GM18502 (cell line): ENCODE data around the gene IQCE.
"Not testable (repeated sequence)": the region's sequence is repeated elsewhere in the genome, so short reads cannot be mapped to it uniquely, and the experiment has no call there.

ENCODE experiments used
- ATAC-seq: cut with Tn5 transposase; IDR thresholded peaks from one replicate; pipeline ENCODE4 v1.9.1; 2021; ENCODE audit warnings: mild to moderate bottlenecking; ENCODE audit not compliant: unreplicated experiment, poor library complexity

IQCE gene

GRCh38 chr7:2596464-2597272 lies 37.9 kb downstream of the IQCE start:
- no peak for ATAC-seq

- no peak for ATAC-seq
Measured at GRCh38 chr7:2597273-2597640, 38.5 kb downstream of the IQCE start.

GRCh38 chr7:2598154-2598823 lies 39.5 kb downstream of the IQCE start:
- no peak for ATAC-seq

- no peak for ATAC-seq
Measured at GRCh38 chr7:2601065-2601464, 42.3 kb downstream of the IQCE start.

- ATAC-seq, result no peak
Measured at GRCh38 chr7:2601907-2602306, 43.1 kb downstream of the IQCE start.

GRCh38 chr7:2602406-2603043 lies 43.7 kb downstream of the IQCE start:
- no peak for ATAC-seq

GRCh38 chr7:2603044-2603965 lies 44.5 kb downstream of the IQCE start:
- ATAC-seq, result no peak

- ATAC-seq, result no peak
Measured at GRCh38 chr7:2604608-2605174, 45.9 kb downstream of the IQCE start.

GRCh38 chr7:2605608-2606538 lies 47.1 kb downstream of the IQCE start:
- no peak for ATAC-seq

- ATAC-seq, result no peak
Measured at GRCh38 chr7:2606539-2606936, 47.8 kb downstream of the IQCE start.

- no peak for ATAC-seq
Measured at GRCh38 chr7:2607122-2607922, 48.5 kb downstream of the IQCE start.

- ATAC-seq, result no peak
Measured at GRCh38 chr7:2607923-2608904, 49.4 kb downstream of the IQCE start.

- peak; percentile 73 for ATAC-seq
Measured at GRCh38 chr7:2608921-2609411, 50.2 kb downstream of the IQCE start.

GRCh38 chr7:2609646-2610045 lies 50.9 kb downstream of the IQCE start:
- not testable (repeated sequence) for ATAC-seq

- ATAC-seq, result no peak
Measured at GRCh38 chr7:2610466-2610865, 51.7 kb downstream of the IQCE start.

- no peak for ATAC-seq
Measured at GRCh38 chr7:2610898-2611297, 52.1 kb downstream of the IQCE start.

GRCh38 chr7:2611401-2611800 lies 52.6 kb downstream of the IQCE start:
- no peak for ATAC-seq
